Measurements from ENCODE around the gene DRG1.

GRCh38 chr22:31431950-31432349 is 32.5 kb downstream of the DRG1 start:
- TF ChIP-seq REST (IDR thresholded peaks at IDR 0.05; ENCODE audit: borderline replicate concordance) (no peak), CTCF (IDR thresholded peaks at IDR 0.05; ENCODE audit: poor library complexity, severe bottlenecking) (no peak), EP300 (conservative IDR thresholded peaks at IDR 0.05; ENCODE audit: poor library complexity, severe bottlenecking) (no peak), POLR2AphosphoS5 (IDR thresholded peaks at IDR 0.05) (no peak), TAF1 (IDR thresholded peaks at IDR 0.05; ENCODE audit: low read depth) (no peak), EZH2 (IDR thresholded peaks at IDR 0.05; ENCODE audit: borderline replicate concordance, insufficient read depth, low read length, poor library complexity, severe bottlenecking) (no peak), RAD21 (conservative IDR thresholded peaks at IDR 0.05) (no peak), MXI1 (conservative IDR thresholded peaks at IDR 0.05; ENCODE audit: poor library complexity, severe bottlenecking) (no peak)
